A673 (cell line): Measurements from ENCODE around the gene PSMB2. TPM values are rescaled to one million over a fixed set of nuclear protein-coding genes. Genes with fewer than 3 reads are reported as not detected.

Source experiments
- BruUV-seq: library from RNA; stranded (reverse); fragments of 400-500 nt; replicated peaks from 2 replicates; lab custom pipeline; 2021; lab: Mats Ljungman, UMichigan
- CTCF ChIA-PET: fragments of 300-600 bp; sonication (Branson Sonifier 250); formaldehyde crosslinking; loops from one replicate; lab custom pipeline; 2022; ENCODE audit warnings: antibody characterized with exemption; lab: Charles Lee
- POLR2A ChIA-PET: fragments of 300-600 bp; sonication (Branson Sonifier 250); formaldehyde crosslinking; loops from one replicate; lab custom pipeline; 2022; ENCODE audit warnings: antibody characterized with exemption; ENCODE audit not compliant: low non-redundant PET; lab: Charles Lee
- DNase-seq: peaks from one replicate; pipeline ENCODE4 v3.0.0-alpha.2; 2015; ENCODE audit warnings: low spot score
- H3K27ac ChIP-seq: fragments of 200-600 bp; sonication (generic); 2 replicates; pipeline ENCODE4 v1.5.1; 2016; ENCODE audit warnings: mixed run types, low read depth, mild to moderate bottlenecking, mixed read lengths, antibody characterized with exemption, low read length; ENCODE audit not compliant: poor library complexity, severe bottlenecking
- H3K27me3 ChIP-seq: fragments of 200-600 bp; sonication (generic); replicated peaks from 2 replicates; pipeline ENCODE4 v1.6.1; 2017; ENCODE audit warnings: mixed run types, low read depth, mild to moderate bottlenecking, mixed read lengths, antibody characterized with exemption, low read length; ENCODE audit not compliant: insufficient read depth, poor library complexity
- H3K36me3 ChIP-seq: fragments of 200-600 bp; sonication (generic); 2 replicates; pipeline ENCODE4 v1.6.1; 2016; ENCODE audit warnings: mixed run types, mild to moderate bottlenecking, mixed read lengths, antibody characterized with exemption, low read length; ENCODE audit not compliant: insufficient read depth, poor library complexity, severe bottlenecking
- H3K4me1 ChIP-seq: fragments of 200-600 bp; sonication (generic); 2 replicates; pipeline ENCODE4 v1.6.1; 2017; ENCODE audit warnings: mixed run types, mild to moderate bottlenecking, mixed read lengths, antibody characterized with exemption, low read length; ENCODE audit not compliant: insufficient read depth, poor library complexity, severe bottlenecking
- H3K4me3 ChIP-seq: fragments of 200-600 bp; sonication (generic); 2 replicates; pipeline ENCODE4 v1.5.1; 2016; ENCODE audit warnings: low read depth, mixed run types, mild to moderate bottlenecking, mixed read lengths, low read length; ENCODE audit not compliant: poor library complexity, severe bottlenecking
- H3K9me3 ChIP-seq: fragments of 200-600 bp; sonication (generic); 2 replicates; pipeline ENCODE4 v1.6.1; 2016; ENCODE audit warnings: mixed run types, low read depth, mild to moderate bottlenecking, mixed read lengths, antibody characterized with exemption, low read length; ENCODE audit not compliant: poor library complexity, severe bottlenecking
- EZH2 ChIP-seq: fragments of 200-600 bp; sonication (generic); IDR thresholded peaks from 2 replicates; pipeline ENCODE4 v1.6.1; 2017; ENCODE audit warnings: borderline replicate concordance, low read depth, mild to moderate bottlenecking, mixed read lengths, antibody characterized with exemption, low read length; ENCODE audit not compliant: poor library complexity, severe bottlenecking
- intact Hi-C: fragments of 100-400 bp; cut with micrococcal nuclease; formaldehyde crosslinking; loops from one replicate; pipeline ENCODE4 v1.10.0; 2022; ENCODE audit not compliant: unreplicated experiment
- total RNA-seq: library from RNA; stranded (reverse); gene quantifications from 2 replicates; pipeline ENCODE4 v1.2.3, GENCODE V29; 2021
- TF ChIP-seq, protein P1 (sequence below): fragments of 300-800, 200-600 bp; sonication (generic); conservative IDR thresholded peaks from 2 replicates; pipeline ENCODE4 v1.5.1; 2017; ENCODE audit warnings: low read depth, mild to moderate bottlenecking, antibody characterized with exemption, low read length, moderate library complexity, mixed read lengths

Gene PSMB2
- total RNA-seq, 1 experiment from 2014 or later: 169 TPM

DNA sequence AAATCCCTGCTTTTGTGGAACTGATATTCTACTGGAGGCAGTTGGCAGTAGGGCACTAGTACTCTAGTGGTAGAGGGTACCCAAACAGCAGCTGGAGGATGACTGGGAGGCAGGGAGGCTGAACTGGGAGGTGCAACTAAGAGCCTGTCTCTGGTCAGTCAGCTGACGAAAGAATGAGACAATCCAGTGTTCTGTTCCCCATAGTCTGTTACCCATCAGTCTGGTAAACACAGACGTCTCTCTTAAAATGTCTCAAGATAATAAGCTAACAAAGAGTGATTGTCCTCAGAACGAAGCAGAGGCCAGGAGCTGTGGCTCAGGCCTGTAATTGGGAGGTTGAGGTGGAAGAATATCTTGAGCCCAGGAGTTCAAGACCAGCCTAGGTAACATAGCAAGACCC, 37.9 kb downstream of the PSMB2 start:
- TF ChIP-seq, protein P1, sequence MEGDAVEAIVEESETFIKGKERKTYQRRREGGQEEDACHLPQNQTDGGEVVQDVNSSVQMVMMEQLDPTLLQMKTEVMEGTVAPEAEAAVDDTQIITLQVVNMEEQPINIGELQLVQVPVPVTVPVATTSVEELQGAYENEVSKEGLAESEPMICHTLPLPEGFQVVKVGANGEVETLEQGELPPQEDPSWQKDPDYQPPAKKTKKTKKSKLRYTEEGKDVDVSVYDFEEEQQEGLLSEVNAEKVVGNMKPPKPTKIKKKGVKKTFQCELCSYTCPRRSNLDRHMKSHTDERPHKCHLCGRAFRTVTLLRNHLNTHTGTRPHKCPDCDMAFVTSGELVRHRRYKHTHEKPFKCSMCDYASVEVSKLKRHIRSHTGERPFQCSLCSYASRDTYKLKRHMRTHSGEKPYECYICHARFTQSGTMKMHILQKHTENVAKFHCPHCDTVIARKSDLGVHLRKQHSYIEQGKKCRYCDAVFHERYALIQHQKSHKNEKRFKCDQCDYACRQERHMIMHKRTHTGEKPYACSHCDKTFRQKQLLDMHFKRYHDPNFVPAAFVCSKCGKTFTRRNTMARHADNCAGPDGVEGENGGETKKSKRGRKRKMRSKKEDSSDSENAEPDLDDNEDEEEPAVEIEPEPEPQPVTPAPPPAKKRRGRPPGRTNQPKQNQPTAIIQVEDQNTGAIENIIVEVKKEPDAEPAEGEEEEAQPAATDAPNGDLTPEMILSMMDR: no peak
- TF ChIP-seq EZH2: no peak

DNA sequence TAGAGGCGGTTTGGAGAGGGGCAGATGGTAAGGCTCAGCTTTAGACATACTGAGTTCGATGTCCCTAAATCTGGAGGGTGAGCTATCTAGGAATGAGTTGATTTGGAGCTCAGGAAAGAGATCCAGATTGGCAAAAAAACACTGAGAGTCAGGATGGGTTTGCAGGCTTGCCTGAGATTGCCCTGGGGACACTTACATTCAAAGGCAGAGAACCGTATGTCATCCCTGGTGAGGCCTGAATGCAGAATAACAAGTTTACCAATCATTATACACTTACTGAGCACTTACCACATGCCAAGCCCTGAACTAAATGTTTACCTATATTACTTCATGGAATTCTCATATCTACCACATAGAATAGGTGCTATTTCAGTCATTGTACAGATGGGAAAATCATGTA, 40.7 kb downstream of the PSMB2 start:
- POLR2A ChIA-PET: interaction anchor here (0.6 kb wide), 1 partner anchor 133 kb away, joined by 4 read pairs; no protein-coding TSS in a partner anchor
- no peak overlapping the region for H3K27ac ChIP-seq
- H3K4me1 ChIP-seq: no peaks in the 10 kb centered on the region
- no peak overlapping the region for H3K4me3 ChIP-seq
- intact Hi-C loops: no loop called here
- no TSS peak for BruUV-seq
- CTCF ChIA-PET: no interaction called here
- TF ChIP-seq, protein P1: no peak
- no peak for TF ChIP-seq EZH2
- peaks cover 46% of the 10 kb centered on the region for H3K36me3 ChIP-seq
- no peaks in the 10 kb centered on the region for H3K27me3 ChIP-seq
- H3K9me3 ChIP-seq: no peaks in the 10 kb centered on the region
- DNase-seq: no peak

More for the DNA sequence above, 37.9 kb downstream of the PSMB2 start:
- CTCF ChIA-PET: no interaction called here
- POLR2A ChIA-PET: no interaction called here
- intact Hi-C loops: no loop called here
- no peak for DNase-seq
- H3K4me3 ChIP-seq: no peak overlapping the region
- H3K9me3 ChIP-seq: no peaks in the 10 kb centered on the region
- no peaks in the 10 kb centered on the region for H3K27me3 ChIP-seq
- no peaks in the 10 kb centered on the region for H3K4me1 ChIP-seq
- H3K36me3 ChIP-seq: peaks cover 73% of the 10 kb centered on the region
- H3K27ac ChIP-seq: no peak overlapping the region
- BruUV-seq: no TSS peak

GRCh38 chr1:35599411-35599810, 41.9 kb downstream of the PSMB2 start:
- ChIA-PET POLR2A (no interaction called here), CTCF (no interaction called here)
- no peak for DNase-seq
- H3K36me3 ChIP-seq: peaks cover 35% of the 10 kb centered on the region
- no peak overlapping the region for H3K27ac ChIP-seq
- no peaks in the 10 kb centered on the region for H3K9me3 ChIP-seq
- no peak for TF ChIP-seq EZH2
- TF ChIP-seq, protein P1: no peak
- no peaks in the 10 kb centered on the region for H3K27me3 ChIP-seq
- no TSS peak for BruUV-seq
- H3K4me3 ChIP-seq: no peak overlapping the region
- intact Hi-C loops: no loop called here
- H3K4me1 ChIP-seq: no peaks in the 10 kb centered on the region
